Measurements from ENCODE around the gene ADCY5.
"Not testable (repeated sequence)": the region's sequence is repeated elsewhere in the genome, so short reads cannot be mapped to it uniquely, and the experiment has no call there.

The ADCY5 gene

DNA sequence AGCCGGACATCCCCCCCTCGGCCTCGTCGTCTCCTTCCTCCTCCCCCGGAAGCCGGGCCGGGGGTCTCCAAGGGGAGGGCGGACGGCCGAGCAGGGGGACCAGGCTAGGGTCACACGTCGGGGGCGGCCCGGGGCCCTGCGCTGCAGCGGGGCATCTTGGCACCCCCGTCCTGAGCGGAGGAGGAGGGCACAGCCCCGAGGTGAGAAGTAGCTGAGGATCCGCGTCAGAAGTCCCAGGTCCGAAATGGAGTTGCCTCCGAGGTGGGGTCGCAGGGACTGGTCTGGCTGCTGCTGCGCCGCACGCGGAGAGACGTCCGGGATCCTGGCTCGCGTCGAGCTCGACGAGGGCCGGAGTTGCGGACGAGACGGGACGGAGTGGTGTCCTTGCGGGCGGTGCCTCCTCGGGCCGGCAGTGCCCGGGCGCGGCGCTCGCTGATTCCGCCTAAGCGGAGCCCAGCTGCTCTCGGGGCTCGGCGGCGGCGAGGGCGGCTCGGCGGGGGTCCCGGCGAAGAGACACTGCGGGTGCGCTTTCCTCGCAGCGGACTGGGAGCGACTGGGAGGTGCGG is at the start of gene ADCY5:
Gene ADCY5, minus strand, starts transcription at position 555 of the 566 bp plus-strand sequence. Its CDS starts 545 bp downstream, at position 10.
- TF ChIP-seq, protein P1, sequence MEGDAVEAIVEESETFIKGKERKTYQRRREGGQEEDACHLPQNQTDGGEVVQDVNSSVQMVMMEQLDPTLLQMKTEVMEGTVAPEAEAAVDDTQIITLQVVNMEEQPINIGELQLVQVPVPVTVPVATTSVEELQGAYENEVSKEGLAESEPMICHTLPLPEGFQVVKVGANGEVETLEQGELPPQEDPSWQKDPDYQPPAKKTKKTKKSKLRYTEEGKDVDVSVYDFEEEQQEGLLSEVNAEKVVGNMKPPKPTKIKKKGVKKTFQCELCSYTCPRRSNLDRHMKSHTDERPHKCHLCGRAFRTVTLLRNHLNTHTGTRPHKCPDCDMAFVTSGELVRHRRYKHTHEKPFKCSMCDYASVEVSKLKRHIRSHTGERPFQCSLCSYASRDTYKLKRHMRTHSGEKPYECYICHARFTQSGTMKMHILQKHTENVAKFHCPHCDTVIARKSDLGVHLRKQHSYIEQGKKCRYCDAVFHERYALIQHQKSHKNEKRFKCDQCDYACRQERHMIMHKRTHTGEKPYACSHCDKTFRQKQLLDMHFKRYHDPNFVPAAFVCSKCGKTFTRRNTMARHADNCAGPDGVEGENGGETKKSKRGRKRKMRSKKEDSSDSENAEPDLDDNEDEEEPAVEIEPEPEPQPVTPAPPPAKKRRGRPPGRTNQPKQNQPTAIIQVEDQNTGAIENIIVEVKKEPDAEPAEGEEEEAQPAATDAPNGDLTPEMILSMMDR (IDR thresholded peaks at IDR 0.05; ENCODE audit: low read depth, low read length, missing control alignments) = no peak
- peak within 1 kb of the TSS; percentile 51 for H3K4me3 ChIP-seq (ENCODE audit: low read depth, low read length)
- no peak for DNase-seq (ENCODE audit: low read depth)
- in situ Hi-C loops (cut with HindIII; ENCODE audit: low sequenced_read_pairs) = no loop called here

DNA sequence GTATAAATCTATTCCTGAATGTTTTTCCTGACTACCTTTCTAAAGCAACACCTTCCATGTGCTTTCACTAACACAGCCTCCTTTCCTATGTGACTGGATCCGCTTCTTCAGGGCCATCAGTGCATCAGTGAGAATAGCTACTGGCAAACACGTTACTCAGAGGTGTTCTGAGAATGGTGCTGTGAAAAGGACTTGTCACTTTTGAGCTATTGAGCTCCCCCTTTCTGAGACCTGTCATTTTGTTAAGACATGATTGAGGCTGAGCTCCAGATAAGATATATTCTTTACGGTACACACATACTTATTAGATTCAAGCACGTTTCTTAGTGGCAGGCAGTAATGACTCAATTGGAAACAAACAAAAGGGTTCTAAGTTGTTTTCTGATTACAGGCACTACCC is 45.0 kb upstream of the ADCY5 start:
- TF ChIP-seq, protein P1 (IDR thresholded peaks at IDR 0.05; ENCODE audit: low read depth, low read length, missing control alignments) = no peak
- in situ Hi-C loops (cut with HindIII; ENCODE audit: low sequenced_read_pairs) = no loop called here
- DNase-seq (ENCODE audit: low read depth) = no peak
- H3K4me3 ChIP-seq (ENCODE audit: low read depth, low read length) = no peak overlapping the region

DNA sequence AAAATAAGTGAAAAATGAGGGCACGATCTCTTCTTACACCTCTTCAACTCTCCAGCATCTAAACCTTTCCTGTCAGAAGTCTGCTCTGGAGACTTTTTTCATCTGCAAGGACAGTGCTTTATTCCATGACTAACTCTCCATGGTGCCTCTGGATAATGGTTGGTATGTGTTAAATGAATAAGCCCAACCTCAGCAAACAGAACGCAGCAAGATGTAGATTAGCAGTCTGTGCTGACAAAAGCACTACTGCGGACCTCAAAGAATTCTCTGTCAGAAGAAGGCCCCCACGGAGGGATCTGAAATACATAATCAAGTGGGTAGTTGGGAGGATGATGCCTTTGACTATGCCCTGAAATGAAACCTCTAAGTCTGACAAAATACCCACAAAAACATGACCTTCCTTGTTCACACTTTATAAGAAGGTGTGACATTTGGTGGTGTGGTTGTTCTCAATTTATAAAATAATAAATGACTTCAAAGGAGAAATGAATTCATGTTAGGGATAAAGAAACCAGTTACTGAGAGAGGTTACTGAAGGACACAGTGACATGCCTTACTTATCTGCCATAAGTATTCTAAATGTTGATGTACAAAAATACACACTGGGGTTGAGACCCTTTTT is 43.2 kb upstream of the ADCY5 start:
- in situ Hi-C loops (cut with HindIII; ENCODE audit: low sequenced_read_pairs) = no loop called here
- no peak overlapping the region for H3K4me3 ChIP-seq (ENCODE audit: low read depth, low read length)
- TF ChIP-seq, protein P1 (IDR thresholded peaks at IDR 0.05; ENCODE audit: low read depth, low read length, missing control alignments) = no peak
- no peak for DNase-seq (ENCODE audit: low read depth)

DNA sequence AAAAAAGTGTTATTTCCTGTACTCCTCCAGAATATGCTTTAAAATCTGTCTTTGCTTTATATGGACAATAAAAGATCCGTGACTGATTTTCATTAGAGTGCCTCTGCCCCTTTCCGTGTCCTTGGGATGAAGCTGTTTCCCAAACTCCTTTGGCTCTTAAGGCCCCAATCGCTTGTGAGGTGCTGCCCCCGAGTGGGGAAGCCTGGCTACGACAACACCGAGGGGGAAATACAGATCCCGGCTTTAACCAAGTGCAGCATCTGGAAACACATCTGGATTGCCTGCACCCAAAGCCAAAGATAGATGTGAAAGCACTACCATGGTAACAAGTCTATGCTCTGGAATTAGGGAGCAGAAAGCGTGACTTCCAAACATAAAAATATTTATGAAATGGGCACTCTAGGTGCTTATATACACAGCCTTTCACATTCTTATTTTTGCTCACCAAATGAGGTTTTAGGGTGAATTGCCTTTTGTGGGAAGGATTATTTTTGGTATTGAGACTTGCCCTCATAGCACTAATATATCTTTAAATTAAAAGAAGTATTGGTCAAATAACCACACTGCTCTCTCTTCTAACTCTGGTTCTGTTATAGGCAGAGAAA is 40.6 kb upstream of the ADCY5 start:
- peak; percentile 33 for DNase-seq (ENCODE audit: low read depth)
- in situ Hi-C loops (cut with HindIII; ENCODE audit: low sequenced_read_pairs) = no loop called here
- TF ChIP-seq, protein P1 (IDR thresholded peaks at IDR 0.05; ENCODE audit: low read depth, low read length, missing control alignments) = peak; percentile 96
- H3K4me3 ChIP-seq (ENCODE audit: low read depth, low read length) = no peak overlapping the region

DNA sequence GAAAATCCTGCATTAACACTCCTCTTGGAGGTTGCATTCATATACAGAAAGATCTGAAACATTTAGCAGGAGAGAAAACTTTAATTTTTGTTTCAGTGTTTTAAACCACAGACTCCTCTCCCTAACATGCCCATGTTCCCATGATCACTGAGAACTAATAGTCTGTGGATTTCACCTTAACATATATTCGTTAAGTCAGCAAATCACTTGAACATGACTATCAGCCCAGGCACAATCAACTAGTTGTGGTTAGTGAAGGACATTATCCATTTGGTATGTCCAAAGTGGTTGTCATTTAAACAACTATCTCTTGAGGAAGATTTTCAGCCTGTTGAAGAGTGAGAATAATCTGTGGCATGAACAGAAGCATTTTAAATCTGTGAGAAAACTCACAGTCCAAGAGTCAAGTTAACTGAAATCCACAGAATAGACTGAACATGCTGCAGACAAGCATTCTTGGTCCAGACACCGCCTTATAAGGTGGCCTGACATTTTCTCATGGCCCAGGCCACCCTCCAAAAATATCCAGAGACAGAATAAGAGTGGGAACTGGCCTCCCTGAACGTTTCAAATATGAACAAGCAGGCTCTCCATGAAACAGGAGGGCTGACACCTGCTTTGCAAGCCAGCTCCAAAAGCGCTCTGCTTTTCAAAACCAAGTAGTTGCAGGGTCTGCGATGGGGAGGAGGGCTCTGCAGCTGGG is 39.9 kb upstream of the ADCY5 start:
- TF ChIP-seq, protein P1 (IDR thresholded peaks at IDR 0.05; ENCODE audit: low read depth, low read length, missing control alignments) = no peak
- in situ Hi-C loops (cut with HindIII; ENCODE audit: low sequenced_read_pairs) = no loop called here
- no peak overlapping the region for H3K4me3 ChIP-seq (ENCODE audit: low read depth, low read length)

DNA sequence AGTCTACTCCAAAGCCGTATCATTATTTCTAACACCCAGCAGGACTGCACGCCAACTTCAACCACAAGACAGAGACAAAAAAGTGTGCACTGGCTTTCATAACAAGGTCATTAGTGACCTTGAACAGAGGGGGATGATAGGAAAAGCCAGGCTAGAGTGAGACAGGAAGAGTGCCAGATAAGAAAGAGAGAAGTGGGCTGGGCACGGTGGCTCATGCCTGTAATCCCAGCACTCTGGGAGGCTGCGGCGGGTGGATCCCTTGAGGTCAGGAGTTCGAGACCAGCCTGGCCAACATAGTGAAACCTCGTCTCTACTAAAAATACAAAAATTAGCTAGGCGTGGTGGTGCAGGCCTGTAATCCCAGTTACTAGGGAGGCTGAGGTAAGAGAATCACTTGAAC is 38.2 kb upstream of the ADCY5 start:
- DNase-seq (ENCODE audit: low read depth); H3K4me3 ChIP-seq (ENCODE audit: low read depth, low read length); in situ Hi-C loops (cut with HindIII; ENCODE audit: low sequenced_read_pairs): not testable (repeated sequence)

More for the DNA sequence above, 39.9 kb upstream of the ADCY5 start:
- no peak for DNase-seq (ENCODE audit: low read depth)
